ENCODE results near the gene DNAJC1.

- TF ChIP-seq, protein P1, sequence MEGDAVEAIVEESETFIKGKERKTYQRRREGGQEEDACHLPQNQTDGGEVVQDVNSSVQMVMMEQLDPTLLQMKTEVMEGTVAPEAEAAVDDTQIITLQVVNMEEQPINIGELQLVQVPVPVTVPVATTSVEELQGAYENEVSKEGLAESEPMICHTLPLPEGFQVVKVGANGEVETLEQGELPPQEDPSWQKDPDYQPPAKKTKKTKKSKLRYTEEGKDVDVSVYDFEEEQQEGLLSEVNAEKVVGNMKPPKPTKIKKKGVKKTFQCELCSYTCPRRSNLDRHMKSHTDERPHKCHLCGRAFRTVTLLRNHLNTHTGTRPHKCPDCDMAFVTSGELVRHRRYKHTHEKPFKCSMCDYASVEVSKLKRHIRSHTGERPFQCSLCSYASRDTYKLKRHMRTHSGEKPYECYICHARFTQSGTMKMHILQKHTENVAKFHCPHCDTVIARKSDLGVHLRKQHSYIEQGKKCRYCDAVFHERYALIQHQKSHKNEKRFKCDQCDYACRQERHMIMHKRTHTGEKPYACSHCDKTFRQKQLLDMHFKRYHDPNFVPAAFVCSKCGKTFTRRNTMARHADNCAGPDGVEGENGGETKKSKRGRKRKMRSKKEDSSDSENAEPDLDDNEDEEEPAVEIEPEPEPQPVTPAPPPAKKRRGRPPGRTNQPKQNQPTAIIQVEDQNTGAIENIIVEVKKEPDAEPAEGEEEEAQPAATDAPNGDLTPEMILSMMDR (IDR thresholded peaks at IDR 0.05; ENCODE audit: poor library complexity, severe bottlenecking), result no peak
- TF ChIP-seq, protein P2, sequence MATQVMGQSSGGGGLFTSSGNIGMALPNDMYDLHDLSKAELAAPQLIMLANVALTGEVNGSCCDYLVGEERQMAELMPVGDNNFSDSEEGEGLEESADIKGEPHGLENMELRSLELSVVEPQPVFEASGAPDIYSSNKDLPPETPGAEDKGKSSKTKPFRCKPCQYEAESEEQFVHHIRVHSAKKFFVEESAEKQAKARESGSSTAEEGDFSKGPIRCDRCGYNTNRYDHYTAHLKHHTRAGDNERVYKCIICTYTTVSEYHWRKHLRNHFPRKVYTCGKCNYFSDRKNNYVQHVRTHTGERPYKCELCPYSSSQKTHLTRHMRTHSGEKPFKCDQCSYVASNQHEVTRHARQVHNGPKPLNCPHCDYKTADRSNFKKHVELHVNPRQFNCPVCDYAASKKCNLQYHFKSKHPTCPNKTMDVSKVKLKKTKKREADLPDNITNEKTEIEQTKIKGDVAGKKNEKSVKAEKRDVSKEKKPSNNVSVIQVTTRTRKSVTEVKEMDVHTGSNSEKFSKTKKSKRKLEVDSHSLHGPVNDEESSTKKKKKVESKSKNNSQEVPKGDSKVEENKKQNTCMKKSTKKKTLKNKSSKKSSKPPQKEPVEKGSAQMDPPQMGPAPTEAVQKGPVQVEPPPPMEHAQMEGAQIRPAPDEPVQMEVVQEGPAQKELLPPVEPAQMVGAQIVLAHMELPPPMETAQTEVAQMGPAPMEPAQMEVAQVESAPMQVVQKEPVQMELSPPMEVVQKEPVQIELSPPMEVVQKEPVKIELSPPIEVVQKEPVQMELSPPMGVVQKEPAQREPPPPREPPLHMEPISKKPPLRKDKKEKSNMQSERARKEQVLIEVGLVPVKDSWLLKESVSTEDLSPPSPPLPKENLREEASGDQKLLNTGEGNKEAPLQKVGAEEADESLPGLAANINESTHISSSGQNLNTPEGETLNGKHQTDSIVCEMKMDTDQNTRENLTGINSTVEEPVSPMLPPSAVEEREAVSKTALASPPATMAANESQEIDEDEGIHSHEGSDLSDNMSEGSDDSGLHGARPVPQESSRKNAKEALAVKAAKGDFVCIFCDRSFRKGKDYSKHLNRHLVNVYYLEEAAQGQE (IDR thresholded peaks at IDR 0.05; ENCODE audit: borderline replicate concordance), result no peak
- TF ChIP-seq POLR2AphosphoS5 (IDR thresholded peaks at IDR 0.05), result no peak
- no peak for TF ChIP-seq EZH2 (IDR thresholded peaks at IDR 0.05; ENCODE audit: borderline replicate concordance, insufficient read depth, low read length, poor library complexity, severe bottlenecking)
- TF ChIP-seq EP300 (conservative IDR thresholded peaks at IDR 0.05; ENCODE audit: poor library complexity, severe bottlenecking), result no peak
- no peak for TF ChIP-seq RAD21 (conservative IDR thresholded peaks at IDR 0.05)
- TF ChIP-seq SMC3 (conservative IDR thresholded peaks at IDR 0.05; ENCODE audit: poor library complexity), result no peak
- TF ChIP-seq TAF1 (IDR thresholded peaks at IDR 0.05; ENCODE audit: low read depth), result no peak
- TF ChIP-seq MXI1 (conservative IDR thresholded peaks at IDR 0.05; ENCODE audit: poor library complexity, severe bottlenecking), result no peak
These were observed 212.3 kb downstream of the DNAJC1 start for GRCh38 chr10:21791276-21791675.

All from neural cell (in vitro differentiated cells).